Activated CD4-positive, alpha-beta T cell treated with anti-CD3 and anti-CD28 coated beads, Interleukin-2, amount 10 ng/mL, durations not matched to agents 24 days and 14 days (primary cell): Measurements from ENCODE around the gene ALDH1L2. TPM values are rescaled to one million over a fixed set of nuclear protein-coding genes. Genes with fewer than 3 reads are reported as not detected.
A peak's percentile ranks its signal among the peaks of the same experiment; 100 is the strongest.
"Not testable (repeated sequence)": the region's sequence is repeated elsewhere in the genome, so short reads cannot be mapped to it uniquely, and the experiment has no call there.

ENCODE experiments used
- DNase-seq: peaks from one replicate; pipeline ENCODE4 v3.0.0; 2022
- H3K27ac Mint-ChIP-seq: one replicate; pipeline ENCODE4 v1.8.0; 2022; ENCODE audit warnings: mild to moderate bottlenecking, mixed read lengths
- H3K27me3 Mint-ChIP-seq: one replicate; pipeline ENCODE4 v1.8.0; 2022; ENCODE audit warnings: mixed read lengths
- H3K36me3 Mint-ChIP-seq: one replicate; pipeline ENCODE4 v1.8.0; 2022; ENCODE audit warnings: low read depth, mild to moderate bottlenecking, mixed read lengths
- H3K4me1 Mint-ChIP-seq: one replicate; pipeline ENCODE4 v1.8.0; 2021; ENCODE audit warnings: mixed read lengths
- H3K4me3 Mint-ChIP-seq: one replicate; pipeline ENCODE4 v1.8.0; 2022; ENCODE audit warnings: mild to moderate bottlenecking, moderate library complexity, mixed read lengths
- H3K9me3 Mint-ChIP-seq: one replicate; pipeline ENCODE4 v1.8.0; 2021; ENCODE audit warnings: mixed read lengths
- intact Hi-C: fragments of 100-400 bp; cut with micrococcal nuclease; formaldehyde crosslinking; loops from one replicate; pipeline ENCODE4 v1.15.1; 2023
- total RNA-seq: library from RNA; stranded (reverse); gene quantifications from 2 replicates; pipeline ENCODE4 v1.2.3, GENCODE V29; 2022

Gene ALDH1L2
- total RNA-seq, 1 donor from 2014 or later, result 1.3 TPM

DNA sequence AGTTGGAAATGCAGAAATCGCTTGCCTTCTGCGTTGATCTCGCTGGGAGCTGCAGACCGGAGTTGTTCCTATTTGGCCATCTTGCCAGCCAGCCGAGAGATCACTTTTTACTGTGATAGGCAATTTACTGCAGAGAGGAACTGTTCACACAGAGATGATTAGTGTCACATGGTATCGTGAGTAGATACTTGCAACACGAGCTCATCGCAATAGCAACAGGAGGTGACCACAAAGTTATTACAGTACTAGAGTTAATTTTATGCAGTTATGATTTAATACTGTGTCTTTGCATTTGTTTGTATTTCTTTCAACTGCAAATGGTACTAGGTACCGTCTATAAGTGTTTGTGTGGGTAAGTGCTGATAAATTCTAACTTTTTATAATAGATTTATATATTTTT lies 70.4 kb downstream of the ALDH1L2 start:
- no peaks in the 10 kb centered on the region for H3K27me3 Mint-ChIP-seq
- no peak overlapping the region for H3K27ac Mint-ChIP-seq
- peaks cover 5% of the 10 kb centered on the region for H3K4me1 Mint-ChIP-seq
- H3K9me3 Mint-ChIP-seq, result peaks cover 18% of the 10 kb centered on the region
- no peak overlapping the region for H3K4me3 Mint-ChIP-seq
- DNase-seq, result no peak
- H3K36me3 Mint-ChIP-seq, result peaks cover 61% of the 10 kb centered on the region
- intact Hi-C loops, result no loop called here

DNA sequence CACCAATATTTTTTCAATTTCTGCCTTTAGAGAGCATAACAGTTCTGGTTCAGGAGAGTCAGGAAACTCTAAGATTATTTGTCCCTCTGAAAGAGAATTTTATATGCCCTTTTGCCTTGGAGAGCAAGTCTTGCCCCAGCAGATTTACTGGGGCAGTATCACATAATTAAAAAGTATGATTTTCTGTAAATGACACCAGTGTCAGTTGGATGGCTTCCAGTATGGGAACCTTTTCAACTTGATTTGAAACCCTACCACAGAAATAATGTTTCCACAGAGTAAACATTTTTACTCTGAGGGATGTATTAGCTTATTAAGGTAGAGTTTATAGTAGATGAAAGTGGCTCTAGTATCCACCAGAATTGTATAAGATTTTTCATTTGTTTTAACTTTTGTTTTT lies 82.8 kb downstream of the ALDH1L2 start:
- DNase-seq, result no peak
- Mint-ChIP-seq H3K27ac (no peak overlapping the region), H3K27me3 (no peaks in the 10 kb centered on the region), H3K4me1 (peaks cover 3% of the 10 kb centered on the region), H3K4me3 (no peak overlapping the region), H3K36me3 (peaks cover 86% of the 10 kb centered on the region), H3K9me3 (peaks cover 30% of the 10 kb centered on the region)
- intact Hi-C loops, result no loop called here

DNA sequence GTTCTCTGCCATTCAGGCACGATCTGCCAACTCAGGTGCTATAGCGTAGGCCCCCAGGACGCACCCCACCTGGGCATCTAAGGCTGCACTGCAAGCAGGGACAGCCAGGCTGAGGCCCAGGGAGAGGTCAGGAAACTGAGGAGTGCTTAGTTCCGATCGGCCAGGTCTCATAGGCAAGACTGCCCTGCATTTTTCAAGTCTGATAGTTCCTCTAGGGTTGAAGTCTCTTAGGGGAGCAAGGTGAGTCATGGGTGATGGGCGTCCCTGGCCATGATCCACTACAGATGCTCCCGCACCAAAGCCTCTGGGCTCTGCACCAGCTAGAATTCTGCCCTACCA lies 84.9 kb downstream of the ALDH1L2 start:
- peaks cover 23% of the 10 kb centered on the region for H3K9me3 Mint-ChIP-seq
- H3K4me1 Mint-ChIP-seq, result peaks cover 2% of the 10 kb centered on the region
- H3K27ac Mint-ChIP-seq, result no peak overlapping the region
- DNase-seq, result no peak
- H3K4me3 Mint-ChIP-seq, result no peak overlapping the region
- intact Hi-C loops, result no loop called here
- H3K27me3 Mint-ChIP-seq, result no peaks in the 10 kb centered on the region
- H3K36me3 Mint-ChIP-seq, result peaks cover 87% of the 10 kb centered on the region

DNA sequence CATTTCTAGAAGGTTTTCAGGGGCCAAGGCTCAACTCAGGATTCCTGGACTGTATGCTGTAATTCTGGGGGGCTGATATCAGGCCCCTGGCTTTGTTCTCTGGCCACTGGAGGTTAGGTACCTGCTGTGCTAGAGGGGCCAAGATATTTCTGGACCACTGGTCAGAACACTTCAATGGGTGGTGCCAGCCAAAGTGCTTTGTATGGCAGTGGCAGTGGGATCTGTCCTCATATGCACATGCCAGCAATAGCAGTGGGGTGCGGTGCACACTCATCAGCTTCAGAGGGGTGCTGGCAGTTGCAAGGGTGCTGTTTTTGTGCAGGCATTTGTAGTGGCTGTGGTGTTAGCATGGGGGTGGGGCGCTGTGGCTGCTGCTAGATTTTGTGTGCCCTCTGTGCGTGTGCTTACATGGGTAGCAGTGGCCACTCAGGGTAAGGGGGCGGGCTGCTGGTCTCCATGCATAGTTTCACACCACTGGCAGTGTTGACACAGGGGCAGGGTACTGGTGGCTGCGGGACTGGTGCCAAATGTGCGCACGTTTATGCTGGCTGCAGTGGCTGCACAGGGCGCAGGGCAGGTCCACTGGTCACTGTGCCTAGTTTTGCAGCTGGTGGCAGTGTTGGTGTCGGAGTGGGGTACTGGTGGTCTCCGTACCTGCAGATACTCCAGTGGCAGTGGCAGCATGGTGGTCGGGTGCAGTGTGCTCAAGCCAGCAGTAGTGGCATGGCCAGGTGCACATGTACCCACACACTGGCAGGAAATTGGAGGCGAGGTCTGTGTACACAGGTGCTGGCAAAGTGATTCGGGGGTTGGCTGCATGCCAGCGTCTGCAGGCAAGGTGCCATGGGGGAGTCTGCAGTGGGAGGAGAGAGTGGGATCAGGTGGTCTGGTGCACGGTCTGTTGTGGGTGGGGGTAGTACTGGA lies 85.6 kb downstream of the ALDH1L2 start:
- Mint-ChIP-seq H3K4me3 (no peak overlapping the region), H3K9me3 (peaks cover 19% of the 10 kb centered on the region), H3K27me3 (no peaks in the 10 kb centered on the region), H3K4me1 (peaks cover 2% of the 10 kb centered on the region), H3K36me3 (peaks cover 88% of the 10 kb centered on the region), H3K27ac (no peak overlapping the region)
- DNase-seq, result no peak
- intact Hi-C loops, result no loop called here

DNA sequence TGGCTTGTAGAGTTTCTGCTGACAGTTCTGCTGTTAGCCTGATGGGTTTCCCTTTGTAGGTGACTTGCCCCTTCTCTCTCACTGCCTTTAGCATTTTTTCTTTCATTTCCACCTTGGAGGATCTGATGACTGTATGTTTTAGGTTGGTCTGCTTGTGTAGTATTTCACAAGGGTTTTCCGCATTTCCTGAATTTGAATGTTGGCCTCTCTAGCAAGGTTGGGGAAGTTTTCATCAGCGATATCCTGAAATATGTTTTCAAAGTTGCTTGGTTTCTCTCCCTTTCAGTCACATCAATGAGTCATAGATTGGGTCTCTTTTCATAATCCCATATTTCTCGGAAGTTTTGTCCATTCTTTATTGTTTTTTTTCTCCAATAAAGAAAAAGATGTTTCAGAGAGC lies 86.7 kb downstream of the ALDH1L2 start:
- no peaks in the 10 kb centered on the region for H3K27me3 Mint-ChIP-seq
- H3K27ac Mint-ChIP-seq, result no peak overlapping the region
- H3K4me3 Mint-ChIP-seq, result no peak overlapping the region
- DNase-seq, result no peak
- H3K9me3 Mint-ChIP-seq, result peaks cover 15% of the 10 kb centered on the region
- peaks cover 88% of the 10 kb centered on the region for H3K36me3 Mint-ChIP-seq
- intact Hi-C loops, result no loop called here
- peaks cover 2% of the 10 kb centered on the region for H3K4me1 Mint-ChIP-seq

DNA sequence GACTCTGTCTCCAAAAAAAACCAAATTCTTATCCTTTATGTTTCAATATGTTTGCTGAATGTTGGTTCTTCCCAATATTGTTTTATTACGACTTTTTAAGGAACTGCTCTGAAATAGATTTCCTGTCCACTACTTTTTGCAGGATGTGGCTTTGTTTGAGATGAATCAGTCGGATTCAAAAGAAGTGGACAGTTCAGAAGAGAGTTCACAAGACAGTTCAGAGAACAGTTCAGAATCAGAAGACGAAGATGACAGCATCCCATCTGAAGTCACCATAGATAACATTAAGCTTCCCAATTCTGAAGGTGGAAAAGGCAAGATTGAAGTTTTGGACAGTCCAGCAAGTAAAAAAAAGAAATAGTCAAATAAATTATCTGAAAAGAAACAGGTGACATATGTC lies 89.9 kb downstream of the ALDH1L2 start:
- Mint-ChIP-seq H3K27me3 (no peaks in the 10 kb centered on the region), H3K36me3 (peaks cover 86% of the 10 kb centered on the region), H3K4me3 (no peak overlapping the region), H3K27ac (no peak overlapping the region), H3K9me3 (no peaks in the 10 kb centered on the region), H3K4me1 (peaks cover 17% of the 10 kb centered on the region)
- no peak for DNase-seq
- intact Hi-C loops, result no loop called here

DNA sequence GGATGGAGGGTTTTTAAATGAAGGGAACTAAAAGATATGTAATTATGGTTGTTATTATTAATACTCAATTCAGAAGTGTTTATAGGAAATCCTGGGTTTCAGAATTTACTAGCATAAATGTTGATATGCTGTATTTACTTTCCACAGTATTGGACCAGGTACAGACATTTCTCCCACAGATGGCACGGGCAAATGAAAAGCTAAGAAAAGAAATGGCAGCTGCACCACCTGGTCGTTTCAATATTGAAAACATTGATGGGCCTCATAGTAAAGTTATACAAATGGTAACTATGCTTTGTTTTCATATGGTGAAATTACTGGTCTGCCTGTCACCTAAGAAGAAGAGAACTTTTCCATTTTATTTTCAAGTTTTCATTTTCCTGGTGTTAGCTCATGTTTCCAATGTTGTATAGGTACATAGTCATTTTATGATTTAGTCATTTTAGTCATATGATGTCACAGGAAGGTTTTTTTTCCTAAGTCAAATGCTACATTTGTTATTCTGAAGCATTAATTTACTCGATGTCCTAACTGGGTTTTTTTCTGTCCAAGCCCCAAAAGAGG lies 92.6 kb downstream of the ALDH1L2 start:
- intact Hi-C loops, result no loop called here
- Mint-ChIP-seq H3K4me1 (peaks cover 30% of the 10 kb centered on the region), H3K4me3 (no peak overlapping the region), H3K27me3 (no peaks in the 10 kb centered on the region), H3K9me3 (no peaks in the 10 kb centered on the region), H3K27ac (peak overlapping the region; percentile 36), H3K36me3 (peaks cover 80% of the 10 kb centered on the region)
- no peak for DNase-seq

DNA sequence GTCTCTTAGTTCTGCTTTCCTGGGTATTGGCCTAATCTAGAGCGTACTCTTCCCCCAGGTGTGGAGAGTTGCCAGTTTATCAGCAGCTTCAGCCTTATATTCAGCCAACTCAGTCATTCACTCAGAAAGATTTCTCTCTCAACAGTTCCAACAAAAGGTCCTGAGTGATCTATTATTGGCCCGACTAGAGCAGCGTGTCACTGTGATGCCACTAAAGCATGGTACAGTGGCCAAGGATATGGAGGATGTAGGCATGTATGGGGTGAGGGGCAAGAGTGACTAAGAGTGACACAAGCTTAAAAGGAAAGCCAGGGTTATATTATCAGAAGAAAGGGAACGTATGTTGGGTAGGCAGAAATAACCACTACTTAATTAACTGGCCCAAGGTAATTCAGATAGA lies 93.3 kb downstream of the ALDH1L2 start:
- DNase-seq, result no peak
- no peak overlapping the region for H3K4me3 Mint-ChIP-seq
- peaks cover 76% of the 10 kb centered on the region for H3K36me3 Mint-ChIP-seq
- no peaks in the 10 kb centered on the region for H3K9me3 Mint-ChIP-seq
- no peak overlapping the region for H3K27ac Mint-ChIP-seq
- intact Hi-C loops, result no loop called here
- no peaks in the 10 kb centered on the region for H3K27me3 Mint-ChIP-seq
- peaks cover 32% of the 10 kb centered on the region for H3K4me1 Mint-ChIP-seq

DNA sequence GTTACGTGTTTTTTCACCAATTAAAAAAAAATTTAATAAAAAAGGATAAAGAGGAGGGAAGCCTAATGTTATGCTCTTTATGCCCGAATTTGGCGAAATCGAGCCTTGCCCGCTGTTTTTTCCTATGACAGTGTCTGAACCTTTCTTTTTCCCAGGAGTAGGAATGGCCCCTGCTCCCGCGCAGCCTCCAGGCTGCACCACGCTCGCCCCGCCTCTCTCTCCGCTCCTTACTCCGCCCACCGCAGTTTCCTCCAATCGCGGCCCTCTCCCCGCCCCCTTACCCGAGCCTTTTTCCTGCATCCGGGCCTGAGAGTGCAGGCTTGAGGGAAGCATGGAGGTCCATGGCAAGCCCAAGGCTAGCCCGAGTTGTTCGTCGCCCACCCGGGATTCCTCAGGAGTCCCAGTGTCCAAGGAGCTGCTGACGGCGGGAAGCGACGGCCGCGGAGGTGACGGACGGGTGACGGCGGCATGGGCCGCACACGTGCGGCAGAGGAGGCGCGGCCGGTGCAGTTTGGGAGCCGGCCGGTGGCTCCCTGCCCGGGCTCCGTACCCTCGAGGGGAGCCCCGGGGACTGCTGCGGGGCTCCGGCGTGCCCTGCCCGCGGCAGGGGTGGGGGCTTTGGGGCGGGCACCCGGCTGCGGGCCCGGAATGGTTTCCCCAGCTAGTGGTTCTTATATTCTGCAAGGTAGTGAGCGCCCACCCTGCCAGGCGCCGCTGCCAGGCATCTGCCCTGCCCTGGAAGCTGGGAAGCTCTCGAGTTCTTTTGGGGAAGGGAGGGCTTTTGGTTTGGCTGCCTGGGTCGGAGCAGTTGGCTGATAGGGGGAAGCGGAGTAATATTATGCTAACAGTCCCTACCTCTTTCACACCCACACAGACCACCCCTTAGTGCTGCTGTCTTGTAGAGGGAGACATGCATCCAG lies 98.0 kb downstream of the ALDH1L2 start, which contains the start of gene NOPCHAP1:
NOPCHAP1 (plus strand) TSS at position 295 of the 920 bp plus-strand sequence; CDS start at position 332, 37 bp downstream.
- DNase-seq, result peak; percentile 97
- Mint-ChIP-seq H3K4me3 (peak within 1 kb of the TSS; percentile 89), H3K9me3 (no peaks in the 10 kb centered on the region), H3K36me3 (peaks cover 37% of the 10 kb centered on the region), H3K4me1 (peaks cover 37% of the 10 kb centered on the region), H3K27ac (peak within 1 kb of the TSS; percentile 85), H3K27me3 (peaks cover 7% of the 10 kb centered on the region)
- intact Hi-C loops, result loop anchor here (1.0 to 5.0 kb wide), 3 partner anchors 27 to 304 kb away; no protein-coding TSS in a partner anchor

DNA sequence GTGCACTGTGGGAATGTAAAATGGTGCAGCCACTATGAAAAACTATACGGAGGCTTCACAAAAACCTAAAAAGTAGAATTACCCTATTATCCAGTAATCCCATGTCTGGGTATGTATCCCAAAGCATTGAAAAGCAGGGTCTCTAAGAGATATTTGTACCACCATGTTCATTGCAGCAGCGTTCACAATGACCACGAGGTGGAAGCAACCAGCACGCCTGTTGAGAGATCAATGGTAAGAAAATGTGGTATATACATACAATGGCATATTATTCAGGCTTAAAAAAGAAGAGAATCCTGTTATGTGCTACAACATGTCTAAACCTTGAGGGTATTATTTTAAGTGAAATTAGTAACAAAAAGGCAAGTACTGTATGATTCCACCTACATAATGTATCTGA lies 99.1 kb downstream of the ALDH1L2 start:
- Mint-ChIP-seq H3K4me1 (peaks cover 33% of the 10 kb centered on the region), H3K4me3 (peak overlapping the region; percentile 89), H3K27ac (no peak overlapping the region), H3K36me3 (peaks cover 28% of the 10 kb centered on the region), H3K9me3 (no peaks in the 10 kb centered on the region), H3K27me3 (peaks cover 16% of the 10 kb centered on the region)
- intact Hi-C loops, result loop anchor here (5.0 kb wide), 1 partner anchor 303 kb away; no protein-coding TSS in a partner anchor
- no peak for DNase-seq

DNA sequence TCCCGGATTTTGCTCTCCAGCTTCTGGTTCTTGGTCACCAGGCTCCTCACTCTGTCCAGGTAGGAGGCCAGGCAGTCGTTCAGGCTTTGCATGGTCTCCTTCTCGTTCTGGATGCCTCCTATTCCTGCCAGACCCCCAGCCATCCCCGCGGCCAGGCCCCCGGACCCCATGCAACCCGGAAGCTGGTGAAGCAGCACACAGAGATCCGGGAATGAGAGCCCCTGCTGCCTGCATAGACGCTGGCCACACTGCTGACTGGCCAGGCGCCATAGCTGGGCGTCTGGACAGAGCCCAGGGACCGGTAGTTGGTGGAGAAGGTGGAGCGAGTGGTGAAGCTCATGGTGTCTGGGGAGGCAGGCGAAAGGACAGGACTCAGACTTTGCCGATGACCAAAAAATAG lies 106.6 kb downstream of the ALDH1L2 start:
- H3K36me3 Mint-ChIP-seq, H3K4me3 Mint-ChIP-seq, H3K4me1 Mint-ChIP-seq, H3K9me3 Mint-ChIP-seq, H3K27ac Mint-ChIP-seq, intact Hi-C loops, DNase-seq: not testable (repeated sequence)
- H3K27me3 Mint-ChIP-seq, result peaks cover 21% of the 10 kb centered on the region

DNA sequence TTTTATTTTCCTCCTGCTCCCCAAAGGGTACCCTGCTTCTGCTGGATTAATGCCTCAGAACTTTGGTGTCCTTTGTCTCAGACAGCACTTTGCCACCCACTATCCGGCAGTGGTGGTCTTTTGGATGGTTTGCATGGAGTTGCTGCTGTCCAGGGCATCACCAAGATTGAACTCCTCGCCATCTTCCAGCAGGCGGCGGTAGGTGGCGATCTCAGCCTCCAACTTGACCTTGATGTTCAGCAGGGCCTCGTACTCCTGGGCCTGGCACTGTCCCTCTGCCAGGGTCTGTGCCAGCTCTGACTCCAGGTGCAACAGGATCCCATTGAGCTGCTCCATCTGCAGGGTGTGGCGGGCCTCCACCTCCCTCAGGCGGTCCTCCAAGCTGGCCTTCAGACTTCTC lies 107.6 kb downstream of the ALDH1L2 start:
- Mint-ChIP-seq H3K4me3 (no peak overlapping the region), H3K4me1 (peaks cover 3% of the 10 kb centered on the region), H3K9me3 (no peaks in the 10 kb centered on the region), H3K27me3 (peaks cover 21% of the 10 kb centered on the region), H3K27ac (no peak overlapping the region), H3K36me3 (no peaks in the 10 kb centered on the region)
- intact Hi-C loops, result no loop called here
- no peak for DNase-seq

DNA sequence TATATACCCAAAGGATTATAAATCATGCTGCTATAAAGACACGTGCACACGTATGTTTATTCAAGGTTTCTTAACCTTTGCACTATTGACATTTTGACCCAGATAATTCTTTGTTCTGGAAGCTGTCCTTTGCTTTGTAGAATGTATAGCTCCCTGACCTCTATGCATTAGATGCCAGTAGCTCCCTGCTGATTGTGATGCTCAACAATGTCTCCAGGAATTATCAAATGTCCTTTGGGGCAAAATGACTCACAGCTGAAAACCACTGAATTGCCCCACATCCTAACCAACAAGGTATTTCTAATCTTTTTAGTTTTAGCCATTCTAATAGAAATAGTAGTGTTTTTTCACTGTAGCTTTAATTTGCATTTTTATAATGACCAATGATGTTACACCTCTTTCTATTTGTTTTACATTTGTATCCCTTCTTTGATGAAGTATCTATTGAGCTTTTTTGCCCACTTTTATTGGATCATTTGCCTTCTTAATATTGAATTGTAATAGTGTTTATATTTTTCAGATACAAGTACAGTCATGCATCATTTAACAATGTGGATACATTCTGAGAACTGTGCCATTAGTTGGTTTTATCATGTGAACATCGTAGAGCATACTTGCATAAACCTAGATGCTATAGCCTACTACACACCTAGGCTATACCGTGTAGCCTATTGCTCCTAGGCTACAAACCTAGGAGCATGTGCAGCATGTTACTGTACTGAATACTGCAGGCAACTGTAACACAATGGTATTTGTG lies 108.5 kb downstream of the ALDH1L2 start:
- H3K27ac Mint-ChIP-seq, result no peak overlapping the region
- H3K4me1 Mint-ChIP-seq, result peaks cover 5% of the 10 kb centered on the region
- intact Hi-C loops, result no loop called here
- H3K4me3 Mint-ChIP-seq, result no peak overlapping the region
- no peaks in the 10 kb centered on the region for H3K36me3 Mint-ChIP-seq
- no peaks in the 10 kb centered on the region for H3K9me3 Mint-ChIP-seq
- peaks cover 15% of the 10 kb centered on the region for H3K27me3 Mint-ChIP-seq
- no peak for DNase-seq
